GM23338 (cell line): ENCODE data around the gene ZEB2. TPM values are rescaled to one million over a fixed set of nuclear protein-coding genes. Genes with fewer than 3 reads are reported as not detected.

Experiments
- ATAC-seq: fragments of 200-7000 bp; cut with Tn5 transposase; 3 replicates; pipeline ENCODE4 v1.9.1; 2020
- DNase-seq: peaks from one replicate; pipeline ENCODE4 v3.0.0-alpha.2; 2015; ENCODE audit warnings: low spot score
- H2AFZ ChIP-seq: fragments of 200-600 bp; sonication (generic); 2 replicates; pipeline ENCODE4 v1.8.0; 2016; ENCODE audit warnings: antibody characterized with exemption, mild to moderate bottlenecking, moderate library complexity
- H3F3A ChIP-seq: fragments of 200-600 bp; sonication (generic); replicated peaks from 2 replicates; pipeline ENCODE4 v1.8.0; 2017; ENCODE audit warnings: antibody characterized with exemption, mixed run types, low read depth
- H3K27ac ChIP-seq: fragments of 200-600 bp; sonication (generic); 2 replicates; pipeline ENCODE4 v1.6.1; 2016; ENCODE audit warnings: low read depth
- H3K27me3 ChIP-seq: fragments of 200-600 bp; sonication (generic); 2 replicates; pipeline ENCODE4 v1.8.0; 2016; ENCODE audit warnings: mild to moderate bottlenecking, mixed run types, moderate library complexity; ENCODE audit not compliant: insufficient read depth
- H3K36me3 ChIP-seq: fragments of 200-600 bp; sonication (generic); 2 replicates; pipeline ENCODE4 v1.8.0; 2016; ENCODE audit warnings: mild to moderate bottlenecking; ENCODE audit not compliant: insufficient read depth
- H3K4me1 ChIP-seq: fragments of 200-600 bp; sonication (generic); 2 replicates; pipeline ENCODE4 v1.8.0; 2016; ENCODE audit warnings: mild to moderate bottlenecking, moderate library complexity; ENCODE audit not compliant: insufficient read depth
- H3K4me2 ChIP-seq: fragments of 200-600 bp; sonication (generic); 2 replicates; pipeline ENCODE4 v1.7.1; 2017; ENCODE audit warnings: mixed run types
- H3K4me3 ChIP-seq: fragments of 200-600 bp; sonication (generic); 2 replicates; pipeline ENCODE4 v1.6.1; 2016; ENCODE audit warnings: mixed run types
- H3K79me2 ChIP-seq: fragments of 200-600 bp; sonication (generic); replicated peaks from 2 replicates; pipeline ENCODE4 v1.8.0; 2017; ENCODE audit warnings: mild to moderate bottlenecking; ENCODE audit not compliant: insufficient read depth
- H3K9me2 ChIP-seq: fragments of 200-600 bp; sonication (generic); 2 replicates; pipeline ENCODE4 v1.8.0; 2017; ENCODE audit not compliant: insufficient read depth
- H4K20me1 ChIP-seq: fragments of 200-600 bp; sonication (generic); replicated peaks from 2 replicates; pipeline ENCODE4 v1.8.0; 2017; ENCODE audit warnings: mild to moderate bottlenecking; ENCODE audit not compliant: insufficient read depth
- H3K27ac Mint-ChIP-seq: 2 replicates; pipeline ENCODE4 v1.8.0; 2020; ENCODE audit warnings: inconsistent platforms, mild to moderate bottlenecking, moderate library complexity, mixed read lengths
- H3K27me3 Mint-ChIP-seq: 3 replicates; pipeline ENCODE4 v1.8.0; 2022; ENCODE audit warnings: low read depth, mild to moderate bottlenecking, moderate library complexity, mixed read lengths, inconsistent platforms; ENCODE audit not compliant: insufficient read depth, poor library complexity
- H3K36me3 Mint-ChIP-seq: 3 replicates; pipeline ENCODE4 v1.8.0; 2021; ENCODE audit warnings: low read depth, mild to moderate bottlenecking, inconsistent platforms, moderate library complexity, mixed read lengths
- H3K4me1 Mint-ChIP-seq: 3 replicates; pipeline ENCODE4 v1.8.0; 2020; ENCODE audit warnings: mild to moderate bottlenecking, inconsistent platforms, mixed read lengths
- H3K4me3 Mint-ChIP-seq: 3 replicates; pipeline ENCODE4 v1.8.0; 2021; ENCODE audit warnings: moderate library complexity, mild to moderate bottlenecking, inconsistent platforms, mixed read lengths
- H3K9me3 Mint-ChIP-seq: 3 replicates; pipeline ENCODE4 v1.8.0; 2020; ENCODE audit warnings: moderate library complexity, mild to moderate bottlenecking, inconsistent platforms, mixed read lengths
- CREB1 ChIP-seq: fragments of 250-450 bp; sonication (Bioruptor Pico); IDR thresholded peaks from 2 replicates; pipeline ENCODE4 v1.5.0; 2020; ENCODE audit warnings: low read depth, mild to moderate bottlenecking, moderate library complexity
- EZH2phosphoT487 ChIP-seq: fragments of 200-600 bp; sonication (generic); IDR thresholded peaks from one replicate; pipeline ENCODE4 v1.8.1; 2018; ENCODE audit warnings: antibody characterized with exemption; ENCODE audit not compliant: unreplicated experiment
- ZNF331 ChIP-seq: fragments of 250-450 bp; sonication (Bioruptor Pico); IDR thresholded peaks from 2 replicates; pipeline ENCODE4 v1.5.0; 2020; ENCODE audit warnings: low read depth, mild to moderate bottlenecking, moderate library complexity
- ZNF462 ChIP-seq: fragments of 250-450 bp; sonication (Bioruptor Pico); IDR thresholded peaks from 2 replicates; pipeline ENCODE4 v1.5.0; 2020; ENCODE audit warnings: mild to moderate bottlenecking, moderate library complexity
- polyA plus RNA-seq: library from polyadenylated mRNA; unstranded; fragments of >200 nt; fragmentation: Nextera tagmentation; extraction: Ambion mirVana; gene quantifications from 2 replicates; pipeline ENCODE4 v1.2.1, GENCODE V29; 2016
- total RNA-seq: library from RNA; depleted of rRNA; stranded (reverse); fragments of >200 nt; shearing (Covaris generic); gene quantifications from 2 replicates; pipeline ENCODE4 v1.2.3, GENCODE V29; 2014
- TF ChIP-seq, protein P1 (sequence below), 2 experiments: fragments of 200-600 bp in 1 of 2; sonication (generic) in 1 of 2; conservative IDR thresholded peaks; 2 replicates each; pipeline versions ENCODE4 v1.5.1 to v1.6.1; 2016 to 2017; ENCODE audit warnings: antibody characterized with exemption in 2 of 2, low read depth in 2 of 2, mild to moderate bottlenecking in 2 of 2, moderate library complexity in 1 of 2

ZEB2 gene
- total and polyA plus RNA-seq, 2 experiments from 2014 or later = 0.45 TPM; not detected in 1

GRCh38 chr2:144479659-144480058 is 40.3 kb downstream of the ZEB2 start (continued):
- TF ChIP-seq CREB1 (CRISPR knock-in tag) = no peak
- TF ChIP-seq EZH2phosphoT487 = no peak
- TF ChIP-seq, protein P1, sequence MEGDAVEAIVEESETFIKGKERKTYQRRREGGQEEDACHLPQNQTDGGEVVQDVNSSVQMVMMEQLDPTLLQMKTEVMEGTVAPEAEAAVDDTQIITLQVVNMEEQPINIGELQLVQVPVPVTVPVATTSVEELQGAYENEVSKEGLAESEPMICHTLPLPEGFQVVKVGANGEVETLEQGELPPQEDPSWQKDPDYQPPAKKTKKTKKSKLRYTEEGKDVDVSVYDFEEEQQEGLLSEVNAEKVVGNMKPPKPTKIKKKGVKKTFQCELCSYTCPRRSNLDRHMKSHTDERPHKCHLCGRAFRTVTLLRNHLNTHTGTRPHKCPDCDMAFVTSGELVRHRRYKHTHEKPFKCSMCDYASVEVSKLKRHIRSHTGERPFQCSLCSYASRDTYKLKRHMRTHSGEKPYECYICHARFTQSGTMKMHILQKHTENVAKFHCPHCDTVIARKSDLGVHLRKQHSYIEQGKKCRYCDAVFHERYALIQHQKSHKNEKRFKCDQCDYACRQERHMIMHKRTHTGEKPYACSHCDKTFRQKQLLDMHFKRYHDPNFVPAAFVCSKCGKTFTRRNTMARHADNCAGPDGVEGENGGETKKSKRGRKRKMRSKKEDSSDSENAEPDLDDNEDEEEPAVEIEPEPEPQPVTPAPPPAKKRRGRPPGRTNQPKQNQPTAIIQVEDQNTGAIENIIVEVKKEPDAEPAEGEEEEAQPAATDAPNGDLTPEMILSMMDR (conservative IDR thresholded peaks at IDR 0.05; ENCODE audit: low read depth in 2 of 2) = no peak

DNA sequence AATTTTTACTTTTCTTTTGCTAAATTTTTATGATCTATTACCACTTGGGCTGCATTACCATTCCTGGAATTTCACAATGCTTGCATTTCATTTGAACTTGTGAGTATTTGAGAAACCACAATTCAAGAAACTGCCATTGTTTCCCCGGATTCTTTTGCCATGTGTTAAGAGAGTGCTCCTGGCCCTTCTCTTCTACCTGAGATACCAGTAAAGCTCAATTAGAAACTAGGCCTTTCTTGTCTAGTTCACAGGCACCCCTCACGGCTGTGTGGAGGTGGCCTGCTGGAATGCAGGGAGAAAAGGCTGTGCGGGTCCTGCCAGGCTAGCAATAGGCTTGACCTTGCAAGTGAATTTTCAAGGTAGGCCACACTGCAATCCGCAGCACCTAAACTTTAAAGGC is 40.8 kb downstream of the ZEB2 start:
- Histone ChIP-seq H3K79me2 (no peaks in the 10 kb centered on the region), H3F3A (no peaks in the 10 kb centered on the region), H4K20me1 (no peaks in the 10 kb centered on the region), H3K4me2 (no peak overlapping the region), H3K4me3 (no peak overlapping the region), H2AFZ (no peak overlapping the region), H3K36me3 (no peaks in the 10 kb centered on the region), H3K27ac (peak overlapping the region; percentile 48; the same call in 1 of the 2 replicates), H3K27me3 (no peaks in the 10 kb centered on the region), H3K9me2 (no peaks in the 10 kb centered on the region), H3K4me1 (peaks cover 52% of the 10 kb centered on the region)
- no peak for TF ChIP-seq ZNF331 (CRISPR knock-in tag)
- TF ChIP-seq ZNF462 (CRISPR knock-in tag) = peak; percentile 89
- no peaks in the 10 kb centered on the region for H3K36me3 Mint-ChIP-seq
- H3K4me3 Mint-ChIP-seq = no peak overlapping the region
- peak; percentile 77 for DNase-seq
- ATAC-seq = peak; percentile 93
- peaks cover 53% of the 10 kb centered on the region for H3K4me1 Mint-ChIP-seq
- no peaks in the 10 kb centered on the region for H3K9me3 Mint-ChIP-seq
- peak overlapping the region; percentile 74 for H3K27ac Mint-ChIP-seq
- H3K27me3 Mint-ChIP-seq = peaks cover 2% of the 10 kb centered on the region
